HG03571 (cell line): Measurements from ENCODE around the gene ZNF302.
"Not testable (repeated sequence)": the region's sequence is repeated elsewhere in the genome, so short reads cannot be mapped to it uniquely, and the experiment has no call there.

Source experiments
- ATAC-seq: cut with Tn5 transposase; IDR thresholded peaks from one replicate; pipeline ENCODE4 v1.9.1; 2021; ENCODE audit not compliant: unreplicated experiment

ZNF302 gene

DNA sequence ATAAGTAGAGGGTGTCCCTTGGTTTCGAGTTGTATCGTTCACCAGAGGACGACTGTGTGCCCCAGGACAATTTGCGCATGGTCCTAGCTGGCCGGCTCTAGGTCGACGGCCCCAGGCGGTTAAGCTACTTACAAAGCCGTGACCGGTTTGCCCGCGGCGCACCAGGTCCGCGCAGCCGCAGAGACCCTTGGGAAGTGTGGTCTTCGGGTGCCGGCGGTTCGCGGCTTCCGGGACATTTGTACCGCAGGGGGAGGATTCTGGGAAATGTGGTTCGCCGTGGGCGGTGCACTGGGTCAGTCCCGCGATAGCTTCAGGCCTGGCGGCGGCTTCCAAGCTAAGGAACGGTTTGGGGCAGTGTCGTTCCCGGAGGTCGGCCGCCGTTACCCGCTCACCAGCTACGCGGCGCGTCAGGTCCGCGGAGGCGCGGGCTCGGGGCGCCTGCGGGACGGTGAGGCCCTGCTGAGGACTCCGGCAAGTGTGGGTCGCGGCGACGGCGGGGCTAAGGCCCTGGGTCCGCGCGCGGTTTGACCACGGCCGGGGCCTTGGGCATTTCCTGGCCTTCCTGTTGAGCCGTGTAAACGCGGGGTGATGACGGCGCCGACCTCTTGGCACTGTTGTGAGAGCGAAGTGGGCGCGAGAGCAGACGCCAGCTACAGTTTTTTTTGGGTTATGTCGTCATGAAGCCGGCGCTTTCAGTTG is at the start of gene ZNF302:
Gene ZNF302 (plus strand): TSS at position 293 of the 699 bp plus-strand sequence. CDS start 1,127 bp downstream, outside the sequence.
- ATAC-seq = peak; percentile 89

DNA sequence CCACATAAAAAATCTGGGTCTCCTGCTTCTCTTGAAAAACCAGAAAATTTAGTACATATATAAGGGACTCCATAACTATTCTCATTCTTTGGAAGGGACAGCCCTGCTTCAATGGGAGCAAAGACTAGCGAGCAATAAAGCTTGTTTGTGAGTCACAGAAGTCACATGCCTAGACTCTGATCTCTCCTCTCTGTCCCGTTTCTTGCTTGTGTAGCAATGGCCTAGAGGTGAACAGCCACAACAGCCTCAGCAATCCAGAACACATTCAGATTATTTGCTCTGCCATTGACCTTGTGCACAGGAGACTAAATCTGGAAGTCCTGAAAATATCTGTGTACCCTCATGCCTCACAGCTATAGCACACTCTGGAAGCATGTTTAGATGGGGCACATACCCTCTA is 43.7 kb upstream of the ZNF302 start:
- no peak for ATAC-seq

GRCh38 chr19:34639491-34640085 is 37.9 kb upstream of the ZNF302 start:
- ATAC-seq = no peak

GRCh38 chr19:34642241-34642640 is 35.2 kb upstream of the ZNF302 start:
- ATAC-seq = no peak

DNA sequence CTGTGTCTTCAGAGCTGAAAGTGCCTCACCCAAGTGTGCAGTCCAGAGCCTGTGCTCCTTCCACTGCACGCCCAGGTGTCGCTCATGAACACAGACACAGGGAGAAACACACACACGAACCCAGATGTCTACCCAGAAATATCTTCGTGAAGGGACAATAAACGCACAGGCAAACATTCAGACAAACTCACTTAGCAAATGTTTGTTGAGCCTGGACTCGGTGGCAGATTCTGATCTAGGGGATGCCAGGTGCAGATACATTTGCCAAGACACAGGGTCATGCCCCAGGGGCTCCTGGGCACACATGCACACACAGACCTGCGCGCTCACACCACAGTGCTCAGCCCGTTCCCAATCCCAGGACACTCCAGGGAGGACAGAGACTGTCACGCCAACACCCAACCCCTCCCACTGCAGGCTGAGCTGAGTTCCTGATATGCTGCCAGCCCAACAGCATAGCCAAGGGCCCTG is 32.5 kb upstream of the ZNF302 start:
- ATAC-seq = no peak

GRCh38 chr19:34645551-34645950 is 31.9 kb upstream of the ZNF302 start:
- ATAC-seq = no peak

GRCh38 chr19:34649886-34650543 is 27.5 kb upstream of the ZNF302 start:
- ATAC-seq = no peak

DNA sequence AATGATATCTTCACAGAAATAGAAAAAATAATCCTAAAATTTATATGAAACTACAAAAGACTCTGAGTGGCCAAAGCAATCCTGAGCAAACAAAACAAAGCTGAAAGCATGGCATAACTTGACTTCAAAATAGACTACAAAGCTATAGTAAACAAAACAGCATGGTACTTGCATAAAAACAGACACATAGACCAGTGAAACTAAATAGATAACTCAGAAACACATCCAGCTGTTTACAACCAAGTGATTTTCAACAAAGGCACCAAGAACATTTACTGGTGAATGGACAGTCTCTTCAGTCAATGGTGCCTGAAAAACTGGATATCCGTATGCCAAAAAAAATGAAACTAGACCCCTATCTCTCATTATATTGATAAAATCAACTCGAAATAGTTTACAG is 25.7 kb upstream of the ZNF302 start:
- no peak for ATAC-seq

DNA sequence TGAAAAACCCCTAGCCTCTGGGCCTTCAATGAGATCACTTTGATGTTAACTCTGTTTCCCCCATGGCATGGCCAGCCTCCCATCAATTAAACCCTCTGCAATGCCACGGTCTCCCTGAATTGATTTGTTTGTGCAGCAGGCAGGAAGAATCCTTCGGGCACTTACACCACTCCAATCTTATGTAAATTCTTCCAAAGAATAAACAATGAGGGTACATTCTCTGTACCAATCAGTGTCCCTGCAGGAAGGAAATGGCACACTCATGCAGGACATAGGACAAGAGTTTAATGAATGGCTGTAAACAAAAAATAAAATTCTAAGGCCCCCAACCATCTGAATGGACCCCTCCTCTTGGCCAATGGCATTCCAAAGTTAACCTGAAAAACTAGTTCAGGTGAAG is 22.7 kb upstream of the ZNF302 start:
- no peak for ATAC-seq

GRCh38 chr19:34655651-34656050 is 21.8 kb upstream of the ZNF302 start:
- no peak for ATAC-seq

GRCh38 chr19:34661357-34661756 is 16.1 kb upstream of the ZNF302 start:
- ATAC-seq = no peak

- ATAC-seq = no peak
These were observed 14.6 kb upstream of the ZNF302 start for GRCh38 chr19:34662919-34663318.

GRCh38 chr19:34664168-34664567 is 13.3 kb upstream of the ZNF302 start:
- no peak for ATAC-seq

DNA sequence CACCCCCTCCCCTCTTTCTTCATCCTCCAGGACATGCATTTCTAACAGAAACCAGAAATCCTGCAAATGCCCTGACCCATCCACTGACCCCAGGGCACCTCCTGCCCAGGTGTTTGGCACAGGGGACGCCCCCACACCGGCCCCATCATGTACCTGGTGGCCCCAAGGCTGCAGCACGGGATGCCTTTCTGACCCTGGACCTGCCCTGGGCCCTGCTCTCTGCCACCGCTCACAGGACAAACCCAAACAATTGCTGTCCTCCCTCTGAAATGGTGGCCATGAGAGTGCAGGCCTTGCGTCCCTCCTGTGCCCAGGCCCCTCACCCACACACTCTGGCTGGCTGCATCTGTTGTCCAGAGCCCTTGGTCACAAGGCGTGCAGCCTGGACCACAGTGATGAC is 12.6 kb upstream of the ZNF302 start:
- ATAC-seq = no peak

GRCh38 chr19:34665275-34665674 is 12.2 kb upstream of the ZNF302 start:
- ATAC-seq = not testable (repeated sequence)

DNA sequence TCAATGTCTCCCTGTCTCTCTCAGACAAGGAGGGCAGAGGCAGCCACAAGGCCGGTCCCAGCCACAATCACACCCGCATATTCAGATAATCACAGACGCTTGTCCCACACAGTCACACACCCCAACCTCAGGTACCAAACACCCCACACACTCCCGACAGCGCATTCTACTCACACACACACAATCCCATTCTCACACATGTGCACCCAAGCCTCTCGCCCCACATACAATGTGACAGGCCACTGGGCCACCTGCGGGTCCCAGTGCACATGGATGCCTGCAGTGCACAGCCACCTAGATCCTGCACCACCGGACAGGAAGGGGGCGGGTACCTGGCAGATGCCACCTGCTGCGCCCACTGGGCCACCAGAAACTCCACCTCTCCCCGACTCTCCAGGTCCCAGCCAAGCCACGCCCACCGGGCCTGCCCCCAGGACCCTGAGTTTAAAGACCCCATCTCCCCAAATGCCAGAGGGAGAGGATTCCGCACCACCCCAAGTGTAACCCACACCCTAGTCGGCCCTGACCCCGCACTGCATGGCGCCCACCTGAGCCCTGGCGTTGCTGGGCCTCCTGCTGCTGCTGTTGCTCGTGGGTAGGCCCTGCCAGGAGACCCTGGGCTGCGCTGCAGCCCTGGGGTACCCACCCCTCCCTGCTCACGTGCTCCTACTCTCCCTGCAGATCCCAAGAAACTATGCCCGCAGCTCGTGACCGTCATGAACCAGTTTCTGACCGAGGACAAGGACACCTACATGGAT is 11.1 kb upstream of the ZNF302 start:
- ATAC-seq = no peak

DNA sequence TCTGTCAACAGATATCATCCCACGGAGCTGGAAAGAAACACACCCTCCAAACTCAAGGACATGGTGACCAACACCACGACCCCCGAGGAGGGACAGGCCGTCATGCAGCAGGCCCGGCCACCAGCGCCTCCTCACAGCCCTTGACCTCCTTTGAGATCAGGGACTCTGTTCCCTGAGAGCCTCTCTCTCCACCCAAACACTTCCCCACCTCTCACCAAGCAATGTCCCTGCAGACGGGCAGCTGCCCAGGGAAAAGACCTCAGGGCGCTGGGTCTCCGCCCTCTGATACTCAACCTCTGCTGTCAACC is 10.6 kb upstream of the ZNF302 start:
- no peak for ATAC-seq

- no peak for ATAC-seq
These were observed 10.0 kb upstream of the ZNF302 start for GRCh38 chr19:34667349-34668076.

- not testable (repeated sequence) for ATAC-seq
These were observed 9.3 kb upstream of the ZNF302 start for GRCh38 chr19:34668077-34668689.

DNA sequence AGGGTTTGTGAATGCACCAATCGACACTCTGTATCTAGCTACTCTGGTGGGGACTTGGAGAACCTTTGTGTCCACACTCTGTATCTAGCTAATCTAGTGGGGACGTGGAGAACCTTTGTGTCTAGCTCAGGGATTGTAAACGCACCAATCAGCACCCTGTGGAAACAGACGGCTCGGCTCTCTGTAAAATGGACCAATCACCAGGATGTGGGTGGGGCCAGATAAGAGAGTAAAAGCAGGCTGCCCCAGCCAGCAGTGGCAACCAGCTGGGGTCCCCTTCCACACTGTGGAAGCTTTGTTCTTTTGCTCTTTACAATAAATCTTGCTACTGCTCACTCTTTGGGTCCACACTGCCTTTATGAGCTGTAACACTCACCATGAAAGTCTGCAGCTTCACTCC is 8.8 kb upstream of the ZNF302 start:
- ATAC-seq = not testable (repeated sequence)

DNA sequence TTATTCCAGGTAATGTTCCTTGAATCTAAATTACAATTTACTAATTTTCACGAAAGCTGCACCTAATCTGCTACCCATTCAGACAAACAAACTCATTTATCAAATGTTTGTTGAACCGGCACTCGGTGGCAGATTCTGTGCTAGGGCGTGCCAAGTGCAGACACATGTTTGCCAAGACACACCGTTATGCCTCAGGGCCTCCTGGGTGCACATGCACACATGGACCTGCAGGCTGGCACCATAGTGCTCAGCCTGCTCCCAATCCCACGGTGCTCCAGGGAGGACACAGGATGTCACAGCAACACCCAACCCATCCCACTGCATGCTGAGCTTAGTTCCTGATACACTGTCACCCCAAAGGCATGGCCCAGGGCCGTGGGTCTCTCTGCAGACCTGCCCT is 8.2 kb upstream of the ZNF302 start:
- ATAC-seq = no peak
